HG03354 (cell line): ENCODE measurements around the gene NAB2.
A peak's percentile ranks its signal among the peaks of the same experiment; 100 is the strongest.
"Not testable (repeated sequence)": the region's sequence is repeated elsewhere in the genome, so short reads cannot be mapped to it uniquely, and the experiment has no call there.

Source experiments
- ATAC-seq: cut with Tn5 transposase; IDR thresholded peaks from one replicate; pipeline ENCODE4 v1.9.1; 2021; ENCODE audit warnings: mild to moderate bottlenecking; ENCODE audit not compliant: unreplicated experiment, poor library complexity, severe bottlenecking

NAB2 gene

GRCh38 chr12:57088354-57089270 is at the start of gene NAB2:
Gene NAB2, plus strand, starts transcription at chr12:57089114. Its CDS starts 158 bp downstream, at chr12:57089272.
- ATAC-seq, result peak; percentile 61

GRCh38 chr12:57040211-57040610 is 48.7 kb upstream of the NAB2 start:
- no peak for ATAC-seq

- no peak for ATAC-seq
Observed at GRCh38 chr12:57040750-57041149, 48.2 kb upstream of the NAB2 start.

GRCh38 chr12:57042695-57043094 is 46.2 kb upstream of the NAB2 start:
- ATAC-seq, result no peak

- ATAC-seq, result no peak
Observed at GRCh38 chr12:57044468-57044867, 44.4 kb upstream of the NAB2 start.

GRCh38 chr12:57044889-57045288 is 44.0 kb upstream of the NAB2 start:
- ATAC-seq, result no peak

- no peak for ATAC-seq
Observed at GRCh38 chr12:57046086-57046791, 42.7 kb upstream of the NAB2 start.

GRCh38 chr12:57046947-57047890 is 41.7 kb upstream of the NAB2 start:
- ATAC-seq, result no peak

GRCh38 chr12:57047981-57048380 is 40.9 kb upstream of the NAB2 start:
- ATAC-seq, result no peak

- ATAC-seq, result no peak
Observed at GRCh38 chr12:57048423-57049118, 40.3 kb upstream of the NAB2 start.

- ATAC-seq, result no peak
Observed at GRCh38 chr12:57049119-57049446, 39.8 kb upstream of the NAB2 start.

GRCh38 chr12:57049890-57050289 is 39.0 kb upstream of the NAB2 start, which contains the start of gene MYO1A:
Gene MYO1A, minus strand, starts transcription at chr12:57050129. Its CDS starts 1,806 bp downstream, at chr12:57048323.
- ATAC-seq, result no peak

GRCh38 chr12:57051011-57051410 is 37.9 kb upstream of the NAB2 start:
- ATAC-seq, result no peak

- ATAC-seq, result not testable (repeated sequence)
Observed at GRCh38 chr12:57053146-57053545, 35.8 kb upstream of the NAB2 start.

- ATAC-seq, result not testable (repeated sequence)
Observed at GRCh38 chr12:57053901-57054300, 35.0 kb upstream of the NAB2 start.

- ATAC-seq, result no peak
Observed at GRCh38 chr12:57055824-57056223, 33.1 kb upstream of the NAB2 start.

- no peak for ATAC-seq
Observed at GRCh38 chr12:57057067-57057751, 31.7 kb upstream of the NAB2 start.

- peak; percentile 72 for ATAC-seq
Observed at GRCh38 chr12:57058454-57058853, 30.5 kb upstream of the NAB2 start.
